GM18909 (cell line): ENCODE measurements around the gene EIPR1.
A peak's percentile ranks its signal among the peaks of the same experiment; 100 is the strongest.

Source experiments
- ATAC-seq: cut with Tn5 transposase; IDR thresholded peaks from one replicate; pipeline ENCODE4 v1.9.1; 2021; ENCODE audit warnings: mild to moderate bottlenecking; ENCODE audit not compliant: unreplicated experiment, poor library complexity

Gene EIPR1

GRCh38 chr2:3169106-3169870, 208.3 kb downstream of the EIPR1 start:
- no peak for ATAC-seq

GRCh38 chr2:3168230-3168891, 209.3 kb downstream of the EIPR1 start:
- no peak for ATAC-seq

GRCh38 chr2:3163401-3163800, 214.2 kb downstream of the EIPR1 start:
- no peak for ATAC-seq

GRCh38 chr2:3162442-3163077, 215.1 kb downstream of the EIPR1 start:
- ATAC-seq: no peak

GRCh38 chr2:3160751-3161330, 216.8 kb downstream of the EIPR1 start:
- ATAC-seq: no peak

GRCh38 chr2:3159782-3160545, 217.7 kb downstream of the EIPR1 start:
- ATAC-seq: no peak

GRCh38 chr2:3154700-3155099, 222.9 kb downstream of the EIPR1 start:
- ATAC-seq: no peak

GRCh38 chr2:3154146-3154545, 223.5 kb downstream of the EIPR1 start:
- no peak for ATAC-seq

GRCh38 chr2:3151153-3151918, 226.3 kb downstream of the EIPR1 start:
- ATAC-seq: peak; percentile 41

GRCh38 chr2:3149441-3150217, 228.0 kb downstream of the EIPR1 start:
- no peak for ATAC-seq

- no peak for ATAC-seq
These were observed 228.9 kb downstream of the EIPR1 start for GRCh38 chr2:3148716-3149115.

- no peak for ATAC-seq
These were observed 229.7 kb downstream of the EIPR1 start for GRCh38 chr2:3147651-3148530.

GRCh38 chr2:3146772-3147650, 230.6 kb downstream of the EIPR1 start:
- ATAC-seq: no peak

- ATAC-seq: no peak
These were observed 231.4 kb downstream of the EIPR1 start for GRCh38 chr2:3146175-3146574.

GRCh38 chr2:3145471-3146021, 232.1 kb downstream of the EIPR1 start:
- ATAC-seq: no peak

GRCh38 chr2:3144856-3145255, 232.8 kb downstream of the EIPR1 start:
- no peak for ATAC-seq

- no peak for ATAC-seq
These were observed 234.0 kb downstream of the EIPR1 start for GRCh38 chr2:3143602-3144001.
